GM12891 (cell line): Measurements from ENCODE around the gene RNF212B.

Source experiments
- POLR2A ChIP-seq: IDR thresholded peaks from 2 replicates; pipeline ENCODE4 v1.6.1; 2011; ENCODE audit warnings: low read depth, low read length, control low read depth
- POLR2AphosphoS5 ChIP-seq: IDR thresholded peaks from 2 replicates; pipeline ENCODE4 v1.6.1; 2011; ENCODE audit warnings: low read depth, low read length, control low read depth
- SPI1 ChIP-seq: IDR thresholded peaks from 2 replicates; pipeline ENCODE4 v1.6.1; 2011; ENCODE audit warnings: low read depth, low read length, control low read depth

DNA sequence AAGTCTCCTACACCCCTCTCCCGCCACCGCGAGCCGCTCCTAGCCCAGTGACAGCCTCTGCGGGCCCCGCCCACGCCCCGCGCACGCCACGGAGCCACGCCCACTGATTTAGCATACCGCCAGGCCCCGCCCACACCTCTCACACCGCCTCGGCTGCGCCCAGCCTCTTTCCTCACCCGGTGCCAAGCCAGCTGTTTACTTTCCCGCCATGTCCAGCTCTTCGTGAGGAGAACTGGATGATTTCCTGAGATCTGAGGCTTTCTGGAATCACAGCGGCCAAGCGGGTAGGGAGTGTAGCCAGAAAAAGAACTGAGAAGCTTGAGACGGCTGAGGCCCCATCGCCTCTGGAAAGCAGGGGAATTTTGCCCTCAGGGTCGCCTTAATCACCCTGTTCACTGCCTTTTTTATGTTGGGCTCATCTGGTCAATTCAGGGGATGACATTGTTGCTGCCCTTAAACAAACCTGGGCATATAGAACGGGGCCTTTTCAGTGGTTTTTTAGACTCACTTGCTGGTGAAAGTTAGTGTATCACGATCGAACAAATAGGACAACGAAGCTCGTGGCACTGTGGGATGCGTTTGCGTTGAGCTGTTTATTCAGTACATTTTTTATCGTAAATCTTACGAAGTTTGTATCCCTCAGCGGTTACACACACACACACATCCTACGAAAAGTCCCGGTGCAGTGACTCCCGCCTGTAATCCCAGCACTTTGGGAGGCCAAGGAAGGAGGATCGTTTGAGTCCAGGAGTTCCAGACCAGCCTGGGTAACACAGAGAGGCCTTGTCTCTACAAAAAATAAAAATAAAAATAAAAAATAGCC is at the start of gene RNF212B:
- TF ChIP-seq POLR2A (no peak), SPI1 (no peak), POLR2AphosphoS5 (no peak)
